WTC11 (cell line): Measurements from ENCODE around the gene HDGF.

ENCODE experiments used
- ATF1 ChIP-seq: sonication (generic); formaldehyde crosslinking; IDR thresholded peaks from 2 replicates; pipeline ENCODE4 v1.8.1; 2023; ENCODE audit warnings: mild to moderate bottlenecking, moderate library complexity, missing genetic modification reagents
- ATF2 ChIP-seq: sonication (generic); formaldehyde crosslinking; IDR thresholded peaks from 2 replicates; pipeline ENCODE4 v1.8.1; 2022; ENCODE audit warnings: low read depth, missing genetic modification reagents, borderline replicate concordance
- CTCF ChIP-seq: fragments of 200-600 bp; IDR thresholded peaks from 2 replicates; pipeline ENCODE4 v1.8.0; 2022; ENCODE audit warnings: antibody characterized with exemption
- JUN ChIP-seq: sonication (generic); formaldehyde crosslinking; IDR thresholded peaks from 2 replicates; pipeline ENCODE4 v1.8.0; 2023; ENCODE audit warnings: mild to moderate bottlenecking, missing genetic modification reagents
- MLX ChIP-seq: sonication (generic); formaldehyde crosslinking; IDR thresholded peaks from 2 replicates; pipeline ENCODE4 v1.8.1; 2023; ENCODE audit warnings: mild to moderate bottlenecking, missing genetic modification reagents, moderate library complexity
- NFATC4 ChIP-seq: fragments of 250-450 bp; sonication (Bioruptor Pico); IDR thresholded peaks from 2 replicates; pipeline ENCODE4 v1.9.0; 2021; ENCODE audit warnings: mild to moderate bottlenecking
- TEAD1 ChIP-seq: sonication (generic); formaldehyde crosslinking; IDR thresholded peaks from 2 replicates; pipeline ENCODE4 v1.8.0; 2022; ENCODE audit warnings: mild to moderate bottlenecking, missing genetic modification reagents
- USF2 ChIP-seq: sonication (generic); formaldehyde crosslinking; IDR thresholded peaks from 2 replicates; pipeline ENCODE4 v1.8.1; 2023; ENCODE audit warnings: mild to moderate bottlenecking, missing genetic modification reagents, moderate library complexity
- ZMAT4 ChIP-seq: fragments of 250-450 bp; sonication (Bioruptor Pico); IDR thresholded peaks from 2 replicates; pipeline ENCODE4 v1.9.0; 2021; ENCODE audit warnings: mild to moderate bottlenecking
- ZNF232 ChIP-seq: sonication (generic); formaldehyde crosslinking; IDR thresholded peaks from 2 replicates; pipeline ENCODE4 v1.8.0; 2022; ENCODE audit warnings: mild to moderate bottlenecking, missing genetic modification reagents

- TF ChIP-seq CTCF (no peak), ATF2 (CRISPR knock-in tag) (no peak), USF2 (CRISPR knock-in tag) (no peak), NFATC4 (CRISPR knock-in tag) (no peak), ZNF232 (CRISPR knock-in tag) (no peak), ATF1 (CRISPR knock-in tag) (no peak), TEAD1 (CRISPR knock-in tag) (no peak), JUN (CRISPR knock-in tag) (no peak), MLX (CRISPR knock-in tag) (no peak), ZMAT4 (no peak)
Measured at GRCh38 chr1:156772222-156772621, 20.7 kb upstream of the HDGF start.
